ENCODE data around the gene KNSTRN. TPM values are rescaled to one million over a fixed set of nuclear protein-coding genes. Genes with fewer than 3 reads are reported as not detected.

The KNSTRN gene
- total RNA-seq, 4 donors from 2014 or later: 216 to 342 (median 251) TPM

GRCh38 chr15:40352281-40352901, 30.1 kb upstream of the KNSTRN start:
- H3K27me3 ChIP-seq: no peaks in the 10 kb centered on the region
- intact Hi-C loops (cut with DNase I): no loop called here
- H3K36me3 ChIP-seq: no peaks in the 10 kb centered on the region
- no peak for TF ChIP-seq CTCF (IDR thresholded peaks at IDR 0.05)
- TF ChIP-seq POLR2A (IDR thresholded peaks at IDR 0.05): no peak
- DNase-seq: no peak
- peaks cover 0 to 2% of the 10 kb centered on the region in 2 donors for H3K4me1 ChIP-seq
- H3K9me3 ChIP-seq: no peaks in the 10 kb centered on the region
- WGBS, 2 donors: 88 to 89% methylated on average over 7 of the region's 7 CpGs
- no peak overlapping the region for H3K27ac ChIP-seq
- H3K4me3 ChIP-seq (replicated peaks in 1 of 3): no peak overlapping the region

- Histone ChIP-seq H3K4me3 (replicated peaks in 1 of 3) (no peak overlapping the region), H3K27ac (no peak overlapping the region), H3K27me3 (no peaks in the 10 kb centered on the region), H3K36me3 (no peaks in the 10 kb centered on the region), H3K4me1 (peaks cover 8 to 12% of the 10 kb centered on the region in 2 donors), H3K9me3 (no peaks in the 10 kb centered on the region)
- WGBS, 2 donors: 82 to 88% methylated on average over 5 of the region's 5 CpGs
- DNase-seq: no peak
- TF ChIP-seq POLR2A (IDR thresholded peaks at IDR 0.05) (no peak), CTCF (IDR thresholded peaks at IDR 0.05) (no peak)
- intact Hi-C loops (cut with DNase I): no loop called here
These were observed 28.8 kb upstream of the KNSTRN start for GRCh38 chr15:40353697-40354096.

GRCh38 chr15:40354408-40355171, 27.9 kb upstream of the KNSTRN start:
- H3K4me1 ChIP-seq: peaks cover 8 to 13% of the 10 kb centered on the region in 2 donors
- no peak overlapping the region for H3K27ac ChIP-seq
- peak; percentile 60 to 62 for DNase-seq
- no peaks in the 10 kb centered on the region for H3K36me3 ChIP-seq
- peak in 4 of 6 experiments; percentile 33 to 57 (median 48) for TF ChIP-seq CTCF (IDR thresholded peaks at IDR 0.05)
- no peak for TF ChIP-seq POLR2A (IDR thresholded peaks at IDR 0.05)
- H3K27me3 ChIP-seq: no peaks in the 10 kb centered on the region
- intact Hi-C loops (cut with DNase I): loop anchor here (5.0 kb wide), 1 partner anchor 72 kb away; the partner anchor contains the start of gene ANKRD63
- H3K9me3 ChIP-seq: no peaks in the 10 kb centered on the region
- WGBS, 2 donors: 40 to 44% methylated on average over 8 to 9 of the region's 9 CpGs
- no peak overlapping the region for H3K4me3 ChIP-seq (replicated peaks in 1 of 3)

- intact Hi-C loops (cut with DNase I): loop anchor here (5.0 kb wide), 1 partner anchor 74 kb away; the partner anchor contains the start of gene ANKRD63
- Histone ChIP-seq H3K9me3 (no peaks in the 10 kb centered on the region), H3K36me3 (no peaks in the 10 kb centered on the region), H3K4me3 (replicated peaks in 1 of 3) (no peak overlapping the region), H3K4me1 (peaks cover 8 to 13% of the 10 kb centered on the region in 2 donors), H3K27ac (no peak overlapping the region), H3K27me3 (no peaks in the 10 kb centered on the region)
- no peak for TF ChIP-seq POLR2A (IDR thresholded peaks at IDR 0.05)
- no peak for TF ChIP-seq CTCF (IDR thresholded peaks at IDR 0.05)
- DNase-seq: no peak
- WGBS, 2 donors: 74% methylated on average over 4 of the region's 5 CpGs; no CpG with 5 or more reads in 1 of the 2 donors
These were observed 26.4 kb upstream of the KNSTRN start for GRCh38 chr15:40355976-40356585.

Data from thyroid gland (tissue), 4 donors.